HL-60 (cell line): Measurements from ENCODE around the gene SARNP.

Experiments used
- CTCF ChIP-seq: IDR thresholded peaks from one replicate; pipeline ENCODE4 v1.5.1; 2011; ENCODE audit warnings: low read length, control low read depth, inconsistent platforms; ENCODE audit not compliant: insufficient read depth
- SPI1 ChIP-seq: IDR thresholded peaks from 2 replicates; pipeline ENCODE4 v1.6.1; 2012; ENCODE audit warnings: low read depth, mild to moderate bottlenecking, borderline replicate concordance

- TF ChIP-seq CTCF = no peak
- no peak for TF ChIP-seq SPI1
These were observed 29.5 kb upstream of the SARNP start for GRCh38 chr12:55847033-55847432.
